AG04450 (cell line): ENCODE results near the gene SPIN2B. TPM values are rescaled to one million over a fixed set of nuclear protein-coding genes. Genes with fewer than 3 reads are reported as not detected.
"Not testable (repeated sequence)": the region's sequence is repeated elsewhere in the genome, so short reads cannot be mapped to it uniquely, and the experiment has no call there.

Experiments used
- CTCF ChIA-PET: fragments of 300-600, 350-600 bp; formaldehyde crosslinking; extraction: SDS; loops from one replicate; lab custom pipeline; 2022; ENCODE audit warnings: antibody characterized with exemption, inconsistent platforms; lab: Charles Lee
- POLR2A ChIA-PET: fragments of 350-600 bp; formaldehyde crosslinking; extraction: SDS; loops from one replicate; lab custom pipeline; 2021; ENCODE audit warnings: antibody characterized with exemption, inconsistent platforms; lab: Yijun Ruan, JAX
- DNase-seq: peaks from one replicate; pipeline ENCODE4 v3.0.0-alpha.2; 2011; ENCODE audit warnings: low read depth, low spot score
- H3K27ac ChIP-seq: one replicate; pipeline ENCODE4 v1.5.1; 2012; ENCODE audit warnings: low read depth, low read length, control low read depth
- H3K27me3 ChIP-seq: one replicate; pipeline ENCODE4 v1.6.0; 2012; ENCODE audit warnings: low read length; ENCODE audit not compliant: control insufficient read depth, insufficient read depth
- H3K4me3 ChIP-seq: 2 replicates; pipeline ENCODE4 v1.5.1; 2011; ENCODE audit warnings: mild to moderate bottlenecking, low read depth, low read length, control low read depth
- H3K9me3 ChIP-seq: 2 replicates; pipeline ENCODE4 v1.5.1; 2012; ENCODE audit warnings: low read length; ENCODE audit not compliant: control insufficient read depth, insufficient read depth
- polyA minus RNA-seq: library from RNA; depleted of rRNA, polyadenylated mRNA; stranded (reverse); fragments of >200 nt; gene quantifications from 2 replicates; pipeline ENCODE4 v1.2.3, GENCODE V29; 2011; rRNA and poly(A)+ RNA removed
- polyA plus RNA-seq: library from polyadenylated mRNA; depleted of rRNA; stranded (reverse); fragments of >200 nt; gene quantifications from 2 replicates; pipeline ENCODE4 v1.2.3, GENCODE V29; 2011; rRNA removed
- TF ChIP-seq, protein P1 (sequence below): IDR thresholded peaks from 2 replicates; pipeline ENCODE4 v1.5.1; 2011; ENCODE audit warnings: low read depth, low read length, control low read depth, inconsistent platforms

SPIN2B gene
- 9.7 and 11.0 TPM in 2 replicates for polyA plus RNA-seq
- 5.1 and 7.9 TPM in 2 replicates for polyA minus RNA-seq

DNA sequence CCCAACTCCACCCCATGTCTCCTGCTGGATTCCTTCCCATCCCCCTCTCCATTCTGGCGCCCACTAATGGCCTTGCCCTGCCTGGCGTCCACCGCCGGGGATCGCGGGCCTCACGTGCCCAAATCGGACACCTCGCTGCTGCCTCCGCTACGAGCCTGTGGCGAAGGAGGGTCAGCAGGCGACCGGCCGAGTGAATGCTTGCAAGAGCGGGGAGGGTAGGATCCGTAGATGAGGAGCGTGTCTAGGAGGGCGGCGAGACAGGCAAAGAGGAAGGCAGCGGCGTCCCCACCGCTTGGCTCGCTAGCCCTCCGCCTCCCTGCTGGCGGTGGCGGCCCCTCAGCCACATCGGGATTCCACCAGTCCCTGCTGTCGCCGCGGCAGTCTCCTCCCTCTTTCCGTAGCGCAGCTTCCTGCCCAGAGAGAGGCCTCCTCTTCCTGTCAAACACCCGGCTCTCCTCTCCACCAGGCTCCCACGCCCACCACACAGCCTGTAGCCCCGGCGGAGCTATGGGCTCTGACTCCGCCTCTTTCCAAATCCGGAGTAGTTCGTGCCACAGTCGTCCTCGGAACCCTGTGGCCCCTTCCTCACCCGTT, at the start of gene SPIN2B:
Gene SPIN2B (minus strand): TSS at position 387 of the 594 bp plus-strand sequence.
- no peaks in the 10 kb centered on the region for H3K27me3 ChIP-seq
- ChIA-PET CTCF (no interaction called here), POLR2A (interaction anchor here (0.5 kb wide), 1 partner anchor 126 kb away, joined by 3 read pairs; the partner anchor contains the start of gene SPIN3)
- peak; percentile 36 for DNase-seq
- no peak within 1 kb of the TSS for H3K27ac ChIP-seq
- H3K4me3 ChIP-seq: peak within 1 kb of the TSS; percentile 75
- TF ChIP-seq, protein P1, sequence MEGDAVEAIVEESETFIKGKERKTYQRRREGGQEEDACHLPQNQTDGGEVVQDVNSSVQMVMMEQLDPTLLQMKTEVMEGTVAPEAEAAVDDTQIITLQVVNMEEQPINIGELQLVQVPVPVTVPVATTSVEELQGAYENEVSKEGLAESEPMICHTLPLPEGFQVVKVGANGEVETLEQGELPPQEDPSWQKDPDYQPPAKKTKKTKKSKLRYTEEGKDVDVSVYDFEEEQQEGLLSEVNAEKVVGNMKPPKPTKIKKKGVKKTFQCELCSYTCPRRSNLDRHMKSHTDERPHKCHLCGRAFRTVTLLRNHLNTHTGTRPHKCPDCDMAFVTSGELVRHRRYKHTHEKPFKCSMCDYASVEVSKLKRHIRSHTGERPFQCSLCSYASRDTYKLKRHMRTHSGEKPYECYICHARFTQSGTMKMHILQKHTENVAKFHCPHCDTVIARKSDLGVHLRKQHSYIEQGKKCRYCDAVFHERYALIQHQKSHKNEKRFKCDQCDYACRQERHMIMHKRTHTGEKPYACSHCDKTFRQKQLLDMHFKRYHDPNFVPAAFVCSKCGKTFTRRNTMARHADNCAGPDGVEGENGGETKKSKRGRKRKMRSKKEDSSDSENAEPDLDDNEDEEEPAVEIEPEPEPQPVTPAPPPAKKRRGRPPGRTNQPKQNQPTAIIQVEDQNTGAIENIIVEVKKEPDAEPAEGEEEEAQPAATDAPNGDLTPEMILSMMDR: no peak
- no peaks in the 10 kb centered on the region for H3K9me3 ChIP-seq

DNA sequence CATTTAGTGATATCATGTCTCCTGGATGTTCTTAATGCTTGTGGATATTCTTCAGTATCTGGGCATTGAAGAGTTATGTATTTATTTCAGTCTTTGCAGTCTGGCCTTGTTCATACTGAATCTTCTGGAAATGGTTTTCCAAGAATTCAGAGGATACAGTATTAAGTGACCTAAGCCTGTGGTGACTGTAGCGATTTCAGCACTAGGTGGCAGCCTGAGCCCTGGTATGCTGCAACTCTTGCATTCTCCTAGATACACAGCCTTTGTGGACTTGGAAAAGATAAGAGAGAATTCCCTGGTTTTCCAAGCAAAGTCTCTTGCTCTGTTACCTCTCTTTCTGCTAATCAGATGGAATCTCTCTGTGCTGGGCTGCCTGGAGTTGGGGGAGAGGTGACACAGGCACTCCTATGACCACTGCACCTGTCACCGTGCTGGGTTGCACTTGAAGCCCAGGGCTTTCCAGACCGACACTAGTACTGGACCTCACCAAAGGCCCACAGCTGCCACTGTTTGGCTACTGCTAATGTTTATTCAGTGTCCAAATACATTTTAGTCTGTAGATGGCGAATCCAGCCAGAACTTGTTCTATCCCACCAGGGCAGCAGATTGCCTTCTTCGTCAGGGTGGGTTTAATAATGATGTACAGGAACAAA, 35.2 kb upstream of the SPIN2B start:
- ChIA-PET POLR2A (no interaction called here), CTCF (interaction anchor here (0.8 kb wide), 1 partner anchor 298 kb away, joined by 3 read pairs; no protein-coding TSS in a partner anchor)
- H3K27ac ChIP-seq: no peak overlapping the region
- H3K9me3 ChIP-seq: no peaks in the 10 kb centered on the region; the same call in 1 of the 2 replicates
- TF ChIP-seq, protein P1: peak; percentile 36
- H3K4me3 ChIP-seq: no peak overlapping the region
- no peaks in the 10 kb centered on the region for H3K27me3 ChIP-seq
- DNase-seq: no peak

DNA sequence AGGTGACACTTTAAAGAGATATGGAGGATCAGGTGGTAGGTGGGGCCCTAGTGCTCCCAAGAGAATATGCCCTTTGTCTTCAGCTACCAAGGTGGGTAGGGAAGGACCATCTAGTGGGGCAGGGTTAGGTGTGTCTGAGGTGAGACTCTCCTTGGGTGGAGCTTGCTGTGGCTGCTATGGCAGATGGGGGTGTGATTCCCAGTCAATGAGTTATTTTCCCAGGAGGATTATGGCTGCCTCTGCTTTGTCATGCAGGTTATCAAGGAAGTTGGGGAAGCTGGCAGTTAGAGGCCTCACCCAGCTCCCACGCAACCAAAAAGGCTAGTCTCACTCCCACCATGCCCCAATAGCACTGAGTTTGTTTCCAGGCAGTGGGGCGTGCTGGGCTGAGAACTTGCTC, 33.8 kb upstream of the SPIN2B start:
- Histone ChIP-seq H3K4me3 (no peak overlapping the region), H3K27me3 (no peaks in the 10 kb centered on the region), H3K27ac (no peak overlapping the region), H3K9me3 (no peaks in the 10 kb centered on the region; the same call in 1 of the 2 replicates)
- DNase-seq: no peak
- TF ChIP-seq, protein P1: no peak
- ChIA-PET POLR2A (no interaction called here), CTCF (no interaction called here)

DNA sequence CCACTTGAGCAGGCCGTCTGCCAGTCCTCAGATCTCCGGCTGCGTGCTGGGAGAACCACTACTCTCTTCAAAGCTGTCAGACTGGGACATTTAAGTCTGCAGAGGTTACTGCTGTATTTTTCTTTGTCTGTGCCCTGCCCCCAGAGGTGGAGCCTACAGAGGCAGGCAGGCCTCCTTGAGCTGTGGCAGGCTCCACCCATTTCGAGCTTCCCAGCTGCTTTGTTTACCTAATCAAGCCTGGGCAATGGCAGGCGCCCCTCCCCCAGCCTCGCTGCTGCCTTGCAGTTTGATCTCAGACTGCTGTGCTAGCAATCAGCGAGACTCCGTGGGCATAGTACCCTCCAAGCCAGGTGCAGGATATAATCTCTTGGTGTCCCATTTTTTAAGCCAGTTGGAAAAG, 30.9 kb upstream of the SPIN2B start:
- H3K9me3 ChIP-seq, H3K4me3 ChIP-seq, CTCF ChIA-PET, H3K27ac ChIP-seq, DNase-seq, POLR2A ChIA-PET, H3K27me3 ChIP-seq: not testable (repeated sequence)

DNA sequence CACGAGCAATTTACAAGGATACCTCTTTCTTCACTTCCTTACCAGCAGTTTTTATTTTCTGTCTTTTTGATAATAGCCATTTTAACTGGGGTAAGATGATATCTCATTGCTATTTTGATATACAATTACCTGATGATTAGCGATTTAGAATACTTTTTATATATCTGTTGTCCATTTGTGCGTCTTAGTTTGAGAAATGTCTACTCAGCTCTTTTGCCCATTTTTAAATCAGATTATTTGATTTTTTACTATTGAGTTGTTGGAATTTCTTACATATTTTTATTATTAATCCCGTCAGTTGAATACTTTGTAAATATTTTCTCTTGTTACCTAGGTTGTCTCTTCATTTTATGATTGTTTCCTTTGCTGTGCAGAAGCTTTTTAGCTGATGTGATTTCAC, 17.3 kb upstream of the SPIN2B start:
- no peak for DNase-seq
- H3K27me3 ChIP-seq: no peaks in the 10 kb centered on the region
- H3K4me3 ChIP-seq: no peak overlapping the region
- H3K27ac ChIP-seq: no peak overlapping the region
- POLR2A ChIA-PET: no interaction called here
- CTCF ChIA-PET: no interaction called here
- no peaks in the 10 kb centered on the region for H3K9me3 ChIP-seq
- TF ChIP-seq, protein P1: no peak
